ENCODE measurements around the gene COQ10A. TPM values are rescaled to one million over a fixed set of nuclear protein-coding genes. Genes with fewer than 3 reads are reported as not detected.
"Not testable (repeated sequence)": the region's sequence is repeated elsewhere in the genome, so short reads cannot be mapped to it uniquely, and the experiment has no call there.

The COQ10A gene
- polyA plus RNA-seq, 3 donors = 14.4 to 22.1 (median 19.0) TPM

- no peak for DNase-seq (ENCODE audit: extremely low read depth in 1 of 11, low read depth in 9 of 11, low spot score in 4 of 11)
Observed at GRCh38 chr12:56261503-56262232, 5.1 kb upstream of the COQ10A start.

GRCh38 chr12:56262955-56263354 is 3.8 kb upstream of the COQ10A start:
- DNase-seq (ENCODE audit: extremely low read depth in 1 of 11, low read depth in 9 of 11, low spot score in 4 of 11) = not testable (repeated sequence)

GRCh38 chr12:56266068-56266692 is 562 bp upstream of the COQ10A start:
- not testable (repeated sequence) for DNase-seq (ENCODE audit: extremely low read depth in 1 of 11, low read depth in 9 of 11, low spot score in 4 of 11)

GRCh38 chr12:56267443-56268071 is 815 bp downstream of the COQ10A start:
- DNase-seq (ENCODE audit: extremely low read depth in 1 of 11, low read depth in 9 of 11, low spot score in 4 of 11) = no peak

GRCh38 chr12:56271031-56271430 is 4.3 kb downstream of the COQ10A start:
- DNase-seq (ENCODE audit: extremely low read depth in 1 of 11, low read depth in 9 of 11, low spot score in 4 of 11) = no peak

GRCh38 chr12:56272468-56272867 is 5.7 kb downstream of the COQ10A start:
- not testable (repeated sequence) for DNase-seq (ENCODE audit: extremely low read depth in 1 of 11, low read depth in 9 of 11, low spot score in 4 of 11)

- no peak for DNase-seq (ENCODE audit: extremely low read depth in 1 of 11, low read depth in 9 of 11, low spot score in 4 of 11)
Observed at GRCh38 chr12:56274299-56274698, 7.6 kb downstream of the COQ10A start.

- DNase-seq (ENCODE audit: extremely low read depth in 1 of 11, low read depth in 9 of 11, low spot score in 4 of 11) = no peak
Observed at GRCh38 chr12:56278905-56279304, 12.2 kb downstream of the COQ10A start.

GRCh38 chr12:56280849-56281248 is 14.1 kb downstream of the COQ10A start:
- DNase-seq (ENCODE audit: extremely low read depth in 1 of 11, low read depth in 9 of 11, low spot score in 4 of 11) = no peak

- no peak for DNase-seq (ENCODE audit: extremely low read depth in 1 of 11, low read depth in 9 of 11, low spot score in 4 of 11)
Observed at GRCh38 chr12:56282030-56282429, 15.3 kb downstream of the COQ10A start.

GRCh38 chr12:56282579-56282978 is 15.8 kb downstream of the COQ10A start:
- DNase-seq (ENCODE audit: extremely low read depth in 1 of 11, low read depth in 9 of 11, low spot score in 4 of 11) = no peak

- not testable (repeated sequence) for DNase-seq (ENCODE audit: extremely low read depth in 1 of 11, low read depth in 9 of 11, low spot score in 4 of 11)
Observed at GRCh38 chr12:56284263-56284662, 17.5 kb downstream of the COQ10A start.

- DNase-seq (ENCODE audit: extremely low read depth in 1 of 11, low read depth in 9 of 11, low spot score in 4 of 11) = no peak
Observed at GRCh38 chr12:56286044-56286830, 19.5 kb downstream of the COQ10A start.

- no peak for DNase-seq (ENCODE audit: extremely low read depth in 1 of 11, low read depth in 9 of 11, low spot score in 4 of 11)
Observed at GRCh38 chr12:56288705-56289387, 22.1 kb downstream of the COQ10A start.

GRCh38 chr12:56293795-56294194 is 27.1 kb downstream of the COQ10A start:
- no peak for DNase-seq (ENCODE audit: extremely low read depth in 1 of 11, low read depth in 9 of 11, low spot score in 4 of 11)

- DNase-seq (ENCODE audit: extremely low read depth in 1 of 11, low read depth in 9 of 11, low spot score in 4 of 11) = no peak
Observed at GRCh38 chr12:56296295-56296694, 29.6 kb downstream of the COQ10A start.

GRCh38 chr12:56297400-56297799 is 30.7 kb downstream of the COQ10A start:
- DNase-seq (ENCODE audit: extremely low read depth in 1 of 11, low read depth in 9 of 11, low spot score in 4 of 11) = no peak

GRCh38 chr12:56298828-56299227 is 32.1 kb downstream of the COQ10A start:
- DNase-seq (ENCODE audit: extremely low read depth in 1 of 11, low read depth in 9 of 11, low spot score in 4 of 11) = no peak

- no peak for DNase-seq (ENCODE audit: extremely low read depth in 1 of 11, low read depth in 9 of 11, low spot score in 4 of 11)
Observed at GRCh38 chr12:56299308-56299852, 32.6 kb downstream of the COQ10A start.

Data from renal cortex interstitium (tissue), 11 donors.